Pancreas (tissue), 10 donors: ENCODE measurements around the gene NIPAL1. TPM values are rescaled to one million over a fixed set of nuclear protein-coding genes. Genes with fewer than 3 reads are reported as not detected.

Experiments used
- ATAC-seq, 4 donors: fragments of 200-7000 bp; cut with Tn5 transposase; one replicate each; pipeline versions ENCODE4 v1.8.0 to v1.9.1; 2020; ENCODE audit warnings: mild to moderate bottlenecking in 4 of 4, moderate library complexity in 4 of 4
- DNase-seq, 6 donors: peaks; one replicate each; pipeline ENCODE4 v3.0.0-alpha.2; 2020
- FAIRE-seq: peaks from 2 replicates; lab custom pipeline; 2012; peaks lifted over from hg19 to GRCh38; lab: Jason Lieb, UNC
- H3K27ac ChIP-seq, 4 donors: fragments of 200-600 bp; sonication (generic); 1 replicate in 3 of 4; 2 replicates in 1 of 4; pipeline versions ENCODE4 v1.5.0 to v1.8.0; 2020
- H3K27me3 ChIP-seq, 4 donors: fragments of 200-600 bp; one replicate each; pipeline ENCODE4 v1.8.0; 2021
- H3K36me3 ChIP-seq, 3 donors: fragments of 200-600 bp; sonication (generic) in 1 of 3; one replicate each; pipeline versions ENCODE4 v1.5.0 to v1.8.0; 2020 to 2021
- H3K4me1 ChIP-seq, 3 donors: fragments of 200-600 bp; one replicate each; pipeline ENCODE4 v1.8.0; 2021
- H3K4me3 ChIP-seq, 4 donors: fragments of 200-600 bp; sonication (generic) in 2 of 4; one replicate each; pipeline versions ENCODE4 v1.5.0 to v1.8.0; 2020 to 2021
- H3K9me3 ChIP-seq, 4 donors: fragments of 200-600 bp; one replicate each; pipeline ENCODE4 v1.8.0; 2021
- WGBS, 2 donors: extraction: QIAGEN DNeasy Blood & Tissue Kit; methylation state at CpG; one replicate each; pipeline ENCODE4 v1.1.7; 2013; 5-methylcytosine and 5-hydroxymethylcytosine counted together
- intact Hi-C, 3 donors: fragments of 100-400 bp; cut with DNase I; formaldehyde crosslinking; loops; one replicate each; pipeline versions ENCODE4 v1.11.1 to v1.14.2; 2022
- polyA plus RNA-seq, 2 donors: library from polyadenylated mRNA; stranded (reverse); fragments of 200-250 nt; gene quantifications; one replicate each; pipeline ENCODE4 v1.2.3, GENCODE V29; 2013
- total RNA-seq, 6 donors: library from RNA; stranded (reverse); fragmentation: NEBNext Ultra II Directional in 4 of 6; extraction: Animal tissue kit (Norgen Biotek cat#: 25700) in 4 of 6; gene quantifications; one replicate each; pipeline versions ENCODE4 v1.2.1 to v1.2.4, GENCODE V29; 2021 to 2023
- TF ChIP-seq, protein P1 (sequence below), 4 donors: fragments of 200-600 bp; sonication (generic) in 3 of 4; IDR thresholded peaks; one replicate each; pipeline versions ENCODE4 v1.5.0 to v1.8.0; 2021; ENCODE audit warnings: antibody characterized with exemption in 4 of 4
- donor health status: healthy with polysubstance abuse.
- donor health status: DM: no; HTN: no; CAD: no; lungs with moderate emphysema.
- donor health status: DM: no; HTN: no; CAD: no.
- donor health status: control.
- donor health status: control.
- donor health status: Bipolar disorder and iron deficiency.
- donor health status: DM: yes; HTN: yes; CAD: no.
- donor health status: DM: no; HTN: no; CAD: no.
- donor health status: DM: no; HTN: no; CAD: no.
- donor health status: DM: yes; HTN: yes; CAD: no.

Gene NIPAL1
- total and polyA plus RNA-seq, 8 donors: 0.96 to 4.4 (median 2.2) TPM

DNA sequence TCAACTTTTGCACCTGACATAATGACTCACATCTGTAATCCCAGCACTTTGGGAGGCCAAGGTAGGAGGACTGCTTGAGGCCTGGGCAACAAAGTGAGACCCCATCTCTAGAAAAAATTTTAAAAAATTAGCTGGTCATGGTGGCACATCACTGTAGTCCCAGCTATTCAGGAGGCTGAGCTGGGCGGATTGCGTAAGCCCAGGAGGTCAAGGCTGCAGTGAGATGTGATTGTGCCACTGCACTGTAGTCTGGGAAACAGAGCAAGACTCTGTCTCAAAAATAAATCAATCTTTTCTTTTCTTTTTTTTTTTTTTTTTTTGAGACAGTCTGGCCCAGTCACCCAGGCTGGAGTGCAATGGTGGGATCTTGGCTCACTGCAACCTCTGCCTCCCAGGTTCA, 52.5 kb downstream of the NIPAL1 start:
- WGBS, 2 donors: 45 to 71% methylated on average over 2 of the region's 2 CpGs
- H3K4me1 ChIP-seq: peaks cover 0 to 2% (median 0%) of the 10 kb centered on the region in 3 donors
- intact Hi-C loops: no loop called here
- ATAC-seq: no peak
- no peaks in the 10 kb centered on the region for H3K9me3 ChIP-seq
- H3K36me3 ChIP-seq: no peaks in the 10 kb centered on the region
- no peak for DNase-seq
- TF ChIP-seq, protein P1, sequence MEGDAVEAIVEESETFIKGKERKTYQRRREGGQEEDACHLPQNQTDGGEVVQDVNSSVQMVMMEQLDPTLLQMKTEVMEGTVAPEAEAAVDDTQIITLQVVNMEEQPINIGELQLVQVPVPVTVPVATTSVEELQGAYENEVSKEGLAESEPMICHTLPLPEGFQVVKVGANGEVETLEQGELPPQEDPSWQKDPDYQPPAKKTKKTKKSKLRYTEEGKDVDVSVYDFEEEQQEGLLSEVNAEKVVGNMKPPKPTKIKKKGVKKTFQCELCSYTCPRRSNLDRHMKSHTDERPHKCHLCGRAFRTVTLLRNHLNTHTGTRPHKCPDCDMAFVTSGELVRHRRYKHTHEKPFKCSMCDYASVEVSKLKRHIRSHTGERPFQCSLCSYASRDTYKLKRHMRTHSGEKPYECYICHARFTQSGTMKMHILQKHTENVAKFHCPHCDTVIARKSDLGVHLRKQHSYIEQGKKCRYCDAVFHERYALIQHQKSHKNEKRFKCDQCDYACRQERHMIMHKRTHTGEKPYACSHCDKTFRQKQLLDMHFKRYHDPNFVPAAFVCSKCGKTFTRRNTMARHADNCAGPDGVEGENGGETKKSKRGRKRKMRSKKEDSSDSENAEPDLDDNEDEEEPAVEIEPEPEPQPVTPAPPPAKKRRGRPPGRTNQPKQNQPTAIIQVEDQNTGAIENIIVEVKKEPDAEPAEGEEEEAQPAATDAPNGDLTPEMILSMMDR (IDR thresholded peaks at IDR 0.05): no peak
- H3K4me3 ChIP-seq: no peak overlapping the region
- no peak for FAIRE-seq
- no peaks in the 10 kb centered on the region for H3K27me3 ChIP-seq
- no peak overlapping the region for H3K27ac ChIP-seq

- DNase-seq (no peak), FAIRE-seq (no peak), ATAC-seq (no peak)
- 73 to 92% methylated on average over 3 of the region's 3 CpGs for WGBS, 2 donors
- Histone ChIP-seq H3K4me1 (peaks cover 0 to 2% (median 0%) of the 10 kb centered on the region in 3 donors), H3K36me3 (no peaks in the 10 kb centered on the region), H3K27ac (no peak overlapping the region), H3K27me3 (no peaks in the 10 kb centered on the region), H3K9me3 (no peaks in the 10 kb centered on the region), H3K4me3 (no peak overlapping the region)
- TF ChIP-seq, protein P1 (IDR thresholded peaks at IDR 0.05): no peak
- intact Hi-C loops: no loop called here
These were observed 54.6 kb downstream of the NIPAL1 start for GRCh38 chr4:48071191-48071590.

- 43 to 44% methylated on average over 3 of the region's 3 CpGs for WGBS, 2 donors
- ATAC-seq: no peak
These were observed 57.1 kb downstream of the NIPAL1 start for GRCh38 chr4:48073567-48074103.

DNA sequence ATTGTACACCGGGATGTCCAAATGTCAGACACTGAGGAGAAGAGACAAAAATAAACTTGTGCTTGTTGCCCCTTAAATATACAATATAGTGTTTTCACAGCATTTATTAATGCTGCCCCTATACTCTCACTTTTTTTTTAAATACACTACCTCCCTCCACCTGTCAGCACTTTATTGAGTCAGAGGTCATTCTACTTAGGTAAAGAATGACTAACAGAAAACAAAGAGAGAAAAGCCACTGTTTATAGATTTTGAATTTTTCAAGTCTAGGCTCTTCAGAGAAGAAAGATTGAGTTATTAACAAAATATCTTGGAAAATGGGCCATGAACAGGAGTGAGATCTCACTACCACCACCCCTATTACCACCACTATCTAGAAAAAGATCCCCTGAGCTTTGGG, 58.1 kb downstream of the NIPAL1 start:
- WGBS, 2 donors: 87 to 93% methylated on average over 1 of the region's 1 CpG
- intact Hi-C loops: no loop called here

More at GRCh38 chr4:48073567-48074103, 57.1 kb downstream of the NIPAL1 start:
- H3K4me3 ChIP-seq: no peak overlapping the region
- no peaks in the 10 kb centered on the region for H3K9me3 ChIP-seq
- intact Hi-C loops: no loop called here
- DNase-seq (no peak), FAIRE-seq (no peak)
- H3K27ac ChIP-seq: no peak overlapping the region
- TF ChIP-seq, protein P1 (IDR thresholded peaks at IDR 0.05): no peak
- peaks cover 0 to 2% (median 0%) of the 10 kb centered on the region in 3 donors for H3K4me1 ChIP-seq
- H3K27me3 ChIP-seq: no peaks in the 10 kb centered on the region
- H3K36me3 ChIP-seq: no peaks in the 10 kb centered on the region

DNA sequence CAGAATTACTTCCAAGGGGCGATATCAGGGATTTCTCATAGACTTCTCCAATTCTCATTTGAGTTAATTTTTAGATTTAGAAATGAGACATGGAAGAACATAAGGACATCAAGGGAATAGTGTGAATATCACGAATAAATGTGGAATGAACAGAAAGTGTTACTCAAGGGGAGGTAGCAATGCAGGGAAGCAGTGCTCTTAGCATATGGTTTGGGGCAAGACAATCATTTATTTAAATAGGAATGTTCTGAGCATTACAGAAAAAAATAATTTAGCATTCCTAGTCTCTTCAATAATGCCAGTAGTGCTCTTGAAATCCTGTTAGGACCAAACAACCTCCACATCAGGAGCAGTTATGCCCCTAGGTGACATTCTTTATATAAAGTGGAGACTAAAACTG, 61.9 kb downstream of the NIPAL1 start:
- peak overlapping the region in 1 of 4 donors; percentile 26 for H3K27ac ChIP-seq
- DNase-seq: no peak
- no peaks in the 10 kb centered on the region for H3K36me3 ChIP-seq
- TF ChIP-seq, protein P1 (IDR thresholded peaks at IDR 0.05): no peak
- no peaks in the 10 kb centered on the region for H3K9me3 ChIP-seq
- H3K4me1 ChIP-seq: peaks cover 0 to 2% (median 0%) of the 10 kb centered on the region in 3 donors
- WGBS, 2 donors: 78 to 88% methylated on average over 2 of the region's 2 CpGs
- H3K4me3 ChIP-seq: no peak overlapping the region
- H3K27me3 ChIP-seq: no peaks in the 10 kb centered on the region
- FAIRE-seq: no peak
- ATAC-seq: no peak
- intact Hi-C loops: no loop called here

More for the DNA sequence above, 58.1 kb downstream of the NIPAL1 start:
- Histone ChIP-seq H3K4me3 (no peak overlapping the region), H3K9me3 (no peaks in the 10 kb centered on the region), H3K36me3 (no peaks in the 10 kb centered on the region), H3K4me1 (peaks cover 0 to 2% (median 0%) of the 10 kb centered on the region in 3 donors), H3K27me3 (no peaks in the 10 kb centered on the region), H3K27ac (no peak overlapping the region)
- FAIRE-seq (no peak), ATAC-seq (no peak), DNase-seq (no peak)
- TF ChIP-seq, protein P1 (IDR thresholded peaks at IDR 0.05): no peak
